Measurements from ENCODE around the gene TCF12.

The TCF12 gene

GRCh38 chr15:57297630-57298029, 379.2 kb downstream of the TCF12 start:
- DNase-seq (ENCODE audit: low read depth): no peak

GRCh38 chr15:57298204-57298603, 379.8 kb downstream of the TCF12 start:
- DNase-seq (ENCODE audit: low read depth): no peak

GRCh38 chr15:57298843-57299550, 380.6 kb downstream of the TCF12 start:
- DNase-seq (ENCODE audit: low read depth): no peak

- no peak for DNase-seq (ENCODE audit: low read depth)
Observed at GRCh38 chr15:57301307-57301706, 382.9 kb downstream of the TCF12 start.

DNA sequence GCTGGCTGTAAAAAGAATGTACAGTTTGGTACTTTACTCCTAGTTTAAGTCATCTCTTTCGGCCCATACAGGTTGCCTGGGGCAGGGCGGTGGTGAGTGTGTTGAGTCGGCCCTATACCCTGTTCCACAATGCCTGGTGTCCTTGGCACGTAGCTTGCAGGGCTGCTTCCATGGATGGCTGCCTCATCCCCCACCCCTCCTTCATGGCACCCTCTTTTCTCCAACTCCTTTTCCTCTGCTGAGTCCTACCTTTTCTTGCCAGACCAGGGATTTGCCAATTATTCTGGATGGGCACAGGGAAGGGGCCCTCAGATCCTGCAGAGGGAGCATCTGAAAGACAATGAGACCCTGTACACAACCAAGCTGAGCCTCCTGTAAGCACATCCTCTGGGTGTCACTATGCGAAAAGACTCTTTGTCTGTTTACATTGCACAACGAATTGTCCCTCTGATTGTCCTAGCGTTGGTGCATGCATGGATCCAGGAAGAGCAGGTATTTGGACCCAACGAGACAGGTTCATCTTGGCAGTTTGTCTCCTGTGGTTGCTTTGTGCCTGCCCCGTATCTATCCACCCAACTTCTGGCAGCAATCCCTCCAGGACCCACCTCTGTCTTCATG, 384.3 kb downstream of the TCF12 start:
- DNase-seq (ENCODE audit: low read depth): no peak

GRCh38 chr15:57305009-57305408, 386.6 kb downstream of the TCF12 start:
- no peak for DNase-seq (ENCODE audit: low read depth)

GRCh38 chr15:57306161-57306943, 387.9 kb downstream of the TCF12 start:
- peak; percentile 63 for DNase-seq (ENCODE audit: low read depth)

- DNase-seq (ENCODE audit: low read depth): no peak
Observed at GRCh38 chr15:57306944-57307411, 388.5 kb downstream of the TCF12 start.

GRCh38 chr15:57307527-57308169, 389.2 kb downstream of the TCF12 start:
- no peak for DNase-seq (ENCODE audit: low read depth)

DNA sequence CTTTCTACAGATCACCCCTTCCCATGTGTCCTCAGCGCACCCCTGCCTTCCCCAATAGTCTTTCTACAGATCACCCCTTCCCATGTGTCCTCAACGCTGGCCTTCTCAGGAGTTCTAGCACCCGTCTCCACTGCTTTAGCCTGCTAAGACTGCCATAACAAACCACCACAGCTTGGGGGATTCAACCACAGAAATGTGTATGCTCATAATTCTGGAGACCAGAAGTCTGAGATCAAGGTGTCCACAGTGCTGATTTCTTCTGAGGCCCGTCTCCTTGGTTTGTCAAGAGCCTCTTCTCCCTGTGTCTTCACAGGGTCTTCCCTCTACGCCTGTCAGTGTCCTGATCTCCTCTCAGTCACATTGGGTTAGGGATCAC, 389.7 kb downstream of the TCF12 start:
- no peak for DNase-seq (ENCODE audit: low read depth)

- no peak for DNase-seq (ENCODE audit: low read depth)
Observed at GRCh38 chr15:57309856-57310760, 391.7 kb downstream of the TCF12 start.

DNA sequence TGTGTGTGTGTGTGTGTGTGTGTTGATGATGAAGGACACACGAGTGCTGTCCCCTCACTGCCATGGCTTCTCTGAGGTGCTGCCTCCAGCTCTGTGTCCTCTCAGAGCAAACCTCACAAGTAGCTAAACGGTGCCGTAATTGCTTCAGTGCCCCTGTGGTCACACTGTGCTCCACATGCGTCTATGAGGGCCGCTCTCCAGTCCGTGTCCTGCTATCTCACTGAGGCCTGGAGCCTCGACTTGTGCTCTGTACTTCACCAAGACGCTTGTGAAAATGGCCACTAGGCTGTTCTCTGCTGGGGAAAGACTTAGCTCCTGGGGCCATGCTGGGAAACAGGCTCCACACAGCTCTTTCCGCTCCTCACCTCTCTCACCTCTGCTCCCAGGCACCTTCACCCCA, 392.4 kb downstream of the TCF12 start:
- no peak for DNase-seq (ENCODE audit: low read depth)

DNA sequence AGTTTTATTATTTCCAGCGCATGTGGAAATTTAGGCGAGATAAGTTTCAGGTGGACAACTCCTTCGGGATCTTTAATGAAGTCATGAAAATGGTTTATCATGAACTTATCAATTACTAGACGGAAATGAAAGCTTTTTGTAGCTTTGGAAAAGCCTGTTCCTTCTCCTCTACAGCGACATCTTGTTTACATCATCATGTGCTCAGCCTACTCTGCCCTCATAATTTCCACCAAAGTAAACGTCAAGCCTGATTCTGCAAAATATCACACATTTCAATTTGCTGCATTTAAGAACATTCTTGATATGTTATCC, 393.5 kb downstream of the TCF12 start:
- DNase-seq (ENCODE audit: low read depth): no peak

DNA sequence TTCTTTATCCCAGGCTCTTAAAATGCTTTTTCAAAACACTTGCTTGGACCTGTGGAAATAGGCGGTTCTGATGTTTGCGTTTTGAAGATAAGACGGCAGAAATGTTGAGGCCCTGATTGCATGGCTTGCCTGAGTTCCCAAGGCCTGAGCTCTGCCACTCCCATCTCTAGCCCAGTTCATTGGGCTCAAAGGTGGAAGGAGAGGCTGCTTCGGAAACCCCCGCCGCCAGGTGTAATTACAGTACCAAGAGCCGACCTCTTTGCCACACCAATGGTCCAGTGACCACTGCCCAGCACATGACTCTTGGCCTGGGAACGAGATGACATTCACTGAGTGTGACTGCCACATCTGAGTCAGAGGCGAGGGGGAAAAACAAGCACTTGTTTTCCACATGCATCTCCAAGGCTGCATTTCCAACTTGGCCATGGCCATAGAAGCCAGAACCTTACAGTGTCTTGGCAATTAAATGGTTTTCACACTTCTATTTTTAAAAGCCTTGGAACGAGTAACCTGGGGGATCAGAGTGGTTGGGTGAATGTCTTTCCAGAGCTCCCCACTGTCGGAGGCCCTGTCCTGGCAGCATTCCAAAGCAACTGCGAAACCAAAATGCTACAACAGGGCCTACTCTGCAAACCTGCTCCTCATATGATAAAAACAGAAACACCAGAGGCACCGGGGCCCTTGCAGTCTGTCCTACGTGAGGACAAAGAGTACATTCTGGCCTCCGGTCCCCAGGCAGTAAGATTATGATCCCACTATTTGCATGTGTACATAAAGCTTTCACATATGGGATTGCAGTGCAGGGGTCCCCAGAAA, 394.1 kb downstream of the TCF12 start:
- no peak for DNase-seq (ENCODE audit: low read depth)

DNA sequence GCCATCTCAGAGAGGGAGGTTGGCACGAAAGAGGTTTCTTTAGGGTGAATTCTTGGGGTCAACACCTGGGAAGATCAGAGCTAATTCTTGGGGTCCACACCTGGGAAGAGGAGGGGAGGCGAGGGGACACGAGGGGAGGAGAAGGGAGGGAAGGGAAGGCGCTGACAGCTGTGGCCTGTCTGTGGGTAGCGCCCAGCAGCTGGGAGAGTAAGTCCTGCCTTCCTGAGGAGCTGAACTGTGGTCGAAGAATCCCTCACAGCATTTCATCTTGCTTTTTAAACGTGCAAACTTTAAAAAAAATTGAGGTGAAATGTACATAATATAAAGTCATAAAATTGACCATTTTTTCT, 394.7 kb downstream of the TCF12 start:
- DNase-seq (ENCODE audit: low read depth): no peak

- no peak for DNase-seq (ENCODE audit: low read depth)
Observed at GRCh38 chr15:57314221-57314620, 395.8 kb downstream of the TCF12 start.

- DNase-seq (ENCODE audit: low read depth): no peak
Observed at GRCh38 chr15:57316451-57316850, 398.0 kb downstream of the TCF12 start.

DNA sequence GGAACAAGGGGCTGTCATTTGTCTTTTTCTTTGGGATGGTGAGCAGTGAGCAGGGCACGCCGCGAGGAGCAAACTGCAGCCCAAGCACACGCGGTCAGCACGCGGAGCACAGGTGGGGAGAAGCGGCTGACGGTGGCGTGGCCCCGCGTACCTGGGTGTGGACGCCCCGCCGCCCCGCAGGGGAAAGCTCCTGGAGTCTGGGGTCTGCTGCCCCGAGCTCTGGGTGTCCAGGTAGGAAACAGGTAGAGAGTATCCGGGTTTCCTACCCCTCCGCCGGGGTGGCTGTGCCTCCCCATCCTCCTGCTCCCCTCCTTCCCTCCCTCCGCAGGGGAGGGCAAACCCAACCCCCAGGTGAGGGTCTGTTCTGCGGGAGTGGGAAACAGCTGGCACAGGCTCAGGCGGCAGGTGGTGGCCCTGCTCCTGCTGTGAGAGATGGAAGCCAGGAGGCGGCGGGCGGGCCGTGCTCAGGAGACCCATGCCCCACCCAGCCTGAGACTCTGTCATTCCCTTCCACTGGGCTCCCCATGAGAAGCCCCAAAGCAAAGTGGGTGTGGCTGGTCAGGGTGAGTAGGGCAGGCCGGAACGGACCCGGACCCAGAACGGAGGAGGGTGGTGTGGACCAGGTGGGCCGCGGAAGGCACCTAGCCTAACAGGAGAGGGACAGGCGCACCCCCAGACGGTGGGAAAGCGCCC, 400.9 kb downstream of the TCF12 start:
- DNase-seq (ENCODE audit: low read depth): no peak

DNA sequence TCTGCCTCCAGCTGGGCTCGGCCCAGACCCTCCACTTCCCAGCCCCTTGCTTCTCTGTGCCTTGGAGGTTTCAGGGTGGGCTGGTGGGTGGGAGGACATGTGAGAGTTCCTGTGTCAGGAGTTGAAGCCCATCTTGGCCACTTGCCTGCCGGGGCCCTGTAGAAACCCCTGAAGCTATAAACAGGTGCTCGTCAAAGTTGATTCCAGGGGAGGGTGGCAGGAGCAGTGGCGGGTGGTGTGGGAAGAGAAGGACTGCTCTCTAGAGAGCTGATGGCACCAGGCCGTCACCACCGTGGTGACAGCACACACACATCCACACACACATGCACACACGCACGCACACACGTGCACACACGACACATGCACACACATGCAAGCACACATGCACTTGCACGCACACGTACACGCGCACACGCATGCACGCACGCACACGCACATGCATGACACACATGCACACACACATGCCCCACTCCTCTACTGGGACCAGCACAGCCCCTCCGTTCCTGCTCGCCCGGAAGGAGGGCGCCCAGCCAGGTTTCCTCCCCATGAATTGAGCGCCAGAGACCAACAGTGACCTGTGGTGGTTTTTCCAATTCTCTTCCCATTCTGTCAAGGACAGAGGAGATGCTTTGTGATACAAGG, 401.6 kb downstream of the TCF12 start:
- DNase-seq (ENCODE audit: low read depth): no peak
